ENCODE data around the gene POPDC3. TPM values are rescaled to one million over a fixed set of nuclear protein-coding genes. Genes with fewer than 3 reads are reported as not detected.

POPDC3 gene
- total and polyA plus RNA-seq, 2 donors (not counting 1 experiment from before 2014, with no cell fraction given): not detected

DNA sequence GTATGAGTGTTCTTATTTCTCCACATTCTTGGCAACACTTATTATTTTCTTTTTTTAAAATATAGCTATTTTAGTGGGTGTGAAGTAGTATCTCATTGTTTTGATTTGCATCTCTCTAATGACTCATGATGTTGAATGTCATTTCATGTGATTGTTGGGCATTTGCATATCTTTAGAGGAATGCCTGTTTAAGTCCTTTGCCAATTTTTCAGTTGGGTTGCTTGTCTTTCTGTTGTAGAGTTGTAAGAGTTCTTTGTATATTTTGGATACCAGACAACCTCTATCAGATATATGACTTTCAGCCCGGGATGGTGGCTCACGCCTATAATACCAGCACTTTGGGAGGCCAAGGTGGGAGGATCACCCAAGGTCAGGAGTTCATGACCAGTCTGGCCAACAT is 5.1 kb upstream of the POPDC3 start:
- no peaks in the 10 kb centered on the region for H3K4me1 ChIP-seq (ENCODE audit: control insufficient read depth in 2 of 2, insufficient read depth in 2 of 2, low read length in 2 of 2)
- Mint-ChIP-seq H3K27me3 (peaks cover 55% of the 10 kb centered on the region), H3K27ac (no peak overlapping the region), H3K4me1 (peaks cover 3% of the 10 kb centered on the region), H3K4me3 (no peak overlapping the region), H3K9me3 (ENCODE audit: insufficient read depth) (no peaks in the 10 kb centered on the region)
- ChIA-PET POLR2A (no interaction called here), CTCF (no interaction called here)
- H3K9ac ChIP-seq (ENCODE audit: low read length): no peak overlapping the region
- intact Hi-C loops (cut with micrococcal nuclease): no loop called here
- ATAC-seq (ENCODE audit: low read depth) (no peak), DNase-seq (no peak)
- peaks cover 0 to 16% (median 8%) of the 10 kb centered on the region in 4 experiments for H3K27me3 ChIP-seq (replicated peaks in 1 of 4; ENCODE audit: control extremely low read depth in 1 of 4, control insufficient read depth in 3 of 4, insufficient read depth in 4 of 4, low read length in 3 of 4)
- H2AFZ ChIP-seq (ENCODE audit: insufficient read depth, low read depth, low read length, poor library complexity, severe bottlenecking): no peak overlapping the region
- 100% methylated on average over 1 of the region's 2 CpGs for WGBS (ENCODE audit: insufficient coverage)
- H3K4me2 ChIP-seq (replicated peaks; ENCODE audit: low read depth, low read length, poor library complexity, severe bottlenecking): no peak overlapping the region
- no peaks in the 10 kb centered on the region for H3K79me2 ChIP-seq (ENCODE audit: control insufficient read depth, insufficient read depth, low read length)
- H4K20me1 ChIP-seq (ENCODE audit: control insufficient read depth, insufficient read depth, low read length, poor library complexity, severe bottlenecking): no peaks in the 10 kb centered on the region
- H3K36me3 ChIP-seq (replicated peaks in 1 of 2; ENCODE audit: control extremely low read depth in 1 of 2, control insufficient read depth in 1 of 2, extremely low read depth in 1 of 2, insufficient read depth in 2 of 2, low read length in 1 of 2): no peaks in the 10 kb centered on the region
- no peak overlapping the region for H3K27ac ChIP-seq (ENCODE audit: low read length in 2 of 2)
- H3K9me3 ChIP-seq (ENCODE audit: control extremely low read depth in 1 of 3, control insufficient read depth in 2 of 3, insufficient read depth in 1 of 3, low read length in 2 of 3): no peaks in the 10 kb centered on the region
- H3K4me3 ChIP-seq (ENCODE audit: control extremely low read depth in 1 of 5, extremely low read depth in 1 of 5, insufficient read depth in 1 of 5, low read depth in 2 of 5, low read length in 4 of 5): no peak overlapping the region
- no peak for TF ChIP-seq EZH2 (IDR thresholded peaks at IDR 0.05; ENCODE audit: borderline replicate concordance, insufficient read depth, low read depth, low read length, poor library complexity, severe bottlenecking)
- TF ChIP-seq, protein P1, sequence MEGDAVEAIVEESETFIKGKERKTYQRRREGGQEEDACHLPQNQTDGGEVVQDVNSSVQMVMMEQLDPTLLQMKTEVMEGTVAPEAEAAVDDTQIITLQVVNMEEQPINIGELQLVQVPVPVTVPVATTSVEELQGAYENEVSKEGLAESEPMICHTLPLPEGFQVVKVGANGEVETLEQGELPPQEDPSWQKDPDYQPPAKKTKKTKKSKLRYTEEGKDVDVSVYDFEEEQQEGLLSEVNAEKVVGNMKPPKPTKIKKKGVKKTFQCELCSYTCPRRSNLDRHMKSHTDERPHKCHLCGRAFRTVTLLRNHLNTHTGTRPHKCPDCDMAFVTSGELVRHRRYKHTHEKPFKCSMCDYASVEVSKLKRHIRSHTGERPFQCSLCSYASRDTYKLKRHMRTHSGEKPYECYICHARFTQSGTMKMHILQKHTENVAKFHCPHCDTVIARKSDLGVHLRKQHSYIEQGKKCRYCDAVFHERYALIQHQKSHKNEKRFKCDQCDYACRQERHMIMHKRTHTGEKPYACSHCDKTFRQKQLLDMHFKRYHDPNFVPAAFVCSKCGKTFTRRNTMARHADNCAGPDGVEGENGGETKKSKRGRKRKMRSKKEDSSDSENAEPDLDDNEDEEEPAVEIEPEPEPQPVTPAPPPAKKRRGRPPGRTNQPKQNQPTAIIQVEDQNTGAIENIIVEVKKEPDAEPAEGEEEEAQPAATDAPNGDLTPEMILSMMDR (IDR thresholded peaks at IDR 0.05): no peak

DNA sequence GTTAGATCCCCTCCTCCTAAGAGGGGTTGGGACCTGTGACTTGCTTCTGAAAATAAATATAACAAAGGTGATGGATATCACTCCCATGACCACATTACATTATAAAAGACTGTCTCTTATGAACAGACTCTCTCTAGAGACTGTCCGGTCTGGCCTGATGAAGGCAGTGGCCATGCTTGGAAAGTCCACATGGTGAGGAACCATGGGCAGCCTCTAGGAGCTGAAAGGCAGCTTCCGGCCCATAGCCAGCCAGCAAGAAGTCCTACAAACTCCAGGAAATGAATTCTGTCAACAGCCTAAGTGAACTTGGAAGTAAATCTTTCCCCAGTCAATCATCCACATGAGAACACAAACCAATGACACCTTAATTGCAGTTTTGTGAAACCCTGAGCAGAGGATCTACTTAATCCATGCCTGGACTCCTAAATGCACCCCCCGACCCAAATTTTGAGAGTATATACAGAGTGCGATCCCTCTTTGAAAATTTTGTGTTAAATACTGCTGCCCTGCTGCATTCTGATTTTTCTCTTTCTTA is 2.2 kb upstream of the POPDC3 start:
- Histone ChIP-seq H3K4me3 (ENCODE audit: control extremely low read depth in 1 of 5, extremely low read depth in 1 of 5, insufficient read depth in 1 of 5, low read depth in 2 of 5, low read length in 4 of 5) (no peak overlapping the region), H2AFZ (ENCODE audit: insufficient read depth, low read depth, low read length, poor library complexity, severe bottlenecking) (no peak overlapping the region), H3K36me3 (replicated peaks in 1 of 2; ENCODE audit: control extremely low read depth in 1 of 2, control insufficient read depth in 1 of 2, extremely low read depth in 1 of 2, insufficient read depth in 2 of 2, low read length in 1 of 2) (no peaks in the 10 kb centered on the region), H4K20me1 (ENCODE audit: control insufficient read depth, insufficient read depth, low read length, poor library complexity, severe bottlenecking) (no peaks in the 10 kb centered on the region), H3K9ac (ENCODE audit: low read length) (no peak overlapping the region), H3K9me3 (ENCODE audit: control extremely low read depth in 1 of 3, control insufficient read depth in 2 of 3, insufficient read depth in 1 of 3, low read length in 2 of 3) (no peaks in the 10 kb centered on the region), H3K27me3 (replicated peaks in 1 of 4; ENCODE audit: control extremely low read depth in 1 of 4, control insufficient read depth in 3 of 4, insufficient read depth in 4 of 4, low read length in 3 of 4) (peaks cover 0 to 18% (median 12%) of the 10 kb centered on the region in 4 experiments), H3K79me2 (ENCODE audit: control insufficient read depth, insufficient read depth, low read length) (no peaks in the 10 kb centered on the region), H3K27ac (ENCODE audit: low read length in 2 of 2) (no peak overlapping the region), H3K4me1 (ENCODE audit: control insufficient read depth in 2 of 2, insufficient read depth in 2 of 2, low read length in 2 of 2) (no peaks in the 10 kb centered on the region), H3K4me2 (replicated peaks; ENCODE audit: low read depth, low read length, poor library complexity, severe bottlenecking) (no peak overlapping the region)
- WGBS (ENCODE audit: insufficient coverage): 84% methylated on average over 2 of the region's 4 CpGs
- no peak overlapping the region for H3K27ac Mint-ChIP-seq
- DNase-seq (no peak), ATAC-seq (ENCODE audit: low read depth) (no peak)
- H3K27me3 Mint-ChIP-seq: peaks cover 65% of the 10 kb centered on the region
- peaks cover 3% of the 10 kb centered on the region for H3K4me1 Mint-ChIP-seq
- CTCF ChIA-PET: no interaction called here
- TF ChIP-seq, protein P1 (IDR thresholded peaks at IDR 0.05): no peak
- TF ChIP-seq EZH2 (IDR thresholded peaks at IDR 0.05; ENCODE audit: borderline replicate concordance, insufficient read depth, low read depth, low read length, poor library complexity, severe bottlenecking): no peak
- intact Hi-C loops (cut with micrococcal nuclease): no loop called here
- H3K9me3 Mint-ChIP-seq (ENCODE audit: insufficient read depth): no peaks in the 10 kb centered on the region
- no peak overlapping the region for H3K4me3 Mint-ChIP-seq
- POLR2A ChIA-PET: no interaction called here
